Fibroblast of lung (primary cell): Measurements from ENCODE around the gene ZNRF3. TPM values are rescaled to one million over a fixed set of nuclear protein-coding genes. Genes with fewer than 3 reads are reported as not detected.

ENCODE experiments used
- DNase-seq, 2 donors: peaks; one replicate each; pipeline versions ENCODE4 v3.0.0 to v3.0.0-alpha.2; 2010; ENCODE audit warnings: low read depth in 2 of 2
- H2AFZ ChIP-seq: 2 replicates; pipeline ENCODE4 v1.5.1; 2012; ENCODE audit warnings: low read length, control low read depth, inconsistent platforms
- H3K27ac ChIP-seq: 2 replicates; pipeline ENCODE4 v1.5.1; 2011; ENCODE audit warnings: low read length, control low read depth; ENCODE audit not compliant: insufficient read depth
- H3K27me3 ChIP-seq: 2 replicates; pipeline ENCODE4 v1.5.1; 2011; ENCODE audit warnings: mild to moderate bottlenecking, low read length; ENCODE audit not compliant: control insufficient read depth, insufficient read depth
- H3K36me3 ChIP-seq: 2 replicates; pipeline ENCODE4 v1.5.1; 2011; ENCODE audit warnings: low read length; ENCODE audit not compliant: control insufficient read depth, insufficient read depth
- H3K4me1 ChIP-seq: 2 replicates; pipeline ENCODE4 v1.5.1; 2011; ENCODE audit warnings: low read length; ENCODE audit not compliant: control insufficient read depth, insufficient read depth; ENCODE audit errors: extremely low read depth
- H3K4me2 ChIP-seq: 2 replicates; pipeline ENCODE4 v1.5.1; 2011; ENCODE audit warnings: low read length, control low read depth; ENCODE audit not compliant: insufficient read depth; ENCODE audit errors: extremely low read depth
- H3K4me3 ChIP-seq, 4 experiments: fragments of 200-600 bp in 1 of 4; sonication (generic) in 1 of 4; replicated peaks in 1 of 4; 2 replicates each; pipeline ENCODE4 v1.5.1; 2011 to 2016; ENCODE audit warnings: low read length in 4 of 4, low read depth in 3 of 4, mild to moderate bottlenecking in 3 of 4, control low read depth in 2 of 4, inconsistent platforms in 1 of 4, mixed read lengths in 1 of 4; ENCODE audit not compliant: insufficient read depth in 1 of 4; ENCODE audit errors: control extremely low read depth in 1 of 4
- H3K79me2 ChIP-seq: 2 replicates; pipeline ENCODE4 v1.5.1; 2012; ENCODE audit warnings: mild to moderate bottlenecking, low read length, inconsistent platforms; ENCODE audit not compliant: control insufficient read depth, insufficient read depth
- H3K9ac ChIP-seq: 2 replicates; pipeline ENCODE4 v1.5.1; 2011; ENCODE audit warnings: mild to moderate bottlenecking, low read length, control low read depth; ENCODE audit not compliant: insufficient read depth
- H3K9me3 ChIP-seq: 2 replicates; pipeline ENCODE4 v1.5.1; 2012; ENCODE audit warnings: low read depth, low read length; ENCODE audit not compliant: control insufficient read depth, insufficient read depth
- H4K20me1 ChIP-seq: 2 replicates; pipeline ENCODE4 v1.5.1; 2011; ENCODE audit warnings: low read length; ENCODE audit not compliant: control insufficient read depth, insufficient read depth; ENCODE audit errors: extremely low read depth
- EZH2 ChIP-seq: IDR thresholded peaks from 2 replicates; pipeline ENCODE4 v1.5.1; 2012; ENCODE audit warnings: low read length, control low read depth, mild to moderate bottlenecking; ENCODE audit errors: missing control alignments
- polyA plus RNA-seq, 2 donors: library from polyadenylated mRNA; depleted of rRNA in 1 of 2; stranded (reverse) in 1 of 2; unstranded in 1 of 2; fragments of >200 nt; gene quantifications; 2 replicates each; pipeline ENCODE4 v1.2.1, GENCODE V29; 2011 to 2012; ENCODE audit warnings: missing spikeins in 1 of 2
- total RNA-seq: library from RNA; depleted of rRNA; stranded (reverse); fragments of >200 nt; gene quantifications from 2 replicates; pipeline ENCODE4 v1.2.1, GENCODE V29; 2014
- TF ChIP-seq, protein P1 (sequence below), 2 donors: IDR thresholded peaks in 1 of 2; conservative IDR thresholded peaks in 1 of 2; 1 replicate in 1 of 2; 2 replicates in 1 of 2; pipeline ENCODE4 v1.5.1; 2011 to 2012; ENCODE audit warnings: low read length in 2 of 2, control low read depth in 1 of 2, inconsistent platforms in 1 of 2, low read depth in 1 of 2, mild to moderate bottlenecking in 1 of 2

ZNRF3 gene
- total and polyA plus RNA-seq, 2 donors (not counting 1 experiment from before 2014, with no cell fraction given): 1.1 to 2.6 TPM

- no peaks in the 10 kb centered on the region for H3K4me1 ChIP-seq
- H2AFZ ChIP-seq: no peak overlapping the region
These were observed 222.1 kb downstream of the ZNRF3 start for GRCh38 chr22:29105468-29105867.

DNA sequence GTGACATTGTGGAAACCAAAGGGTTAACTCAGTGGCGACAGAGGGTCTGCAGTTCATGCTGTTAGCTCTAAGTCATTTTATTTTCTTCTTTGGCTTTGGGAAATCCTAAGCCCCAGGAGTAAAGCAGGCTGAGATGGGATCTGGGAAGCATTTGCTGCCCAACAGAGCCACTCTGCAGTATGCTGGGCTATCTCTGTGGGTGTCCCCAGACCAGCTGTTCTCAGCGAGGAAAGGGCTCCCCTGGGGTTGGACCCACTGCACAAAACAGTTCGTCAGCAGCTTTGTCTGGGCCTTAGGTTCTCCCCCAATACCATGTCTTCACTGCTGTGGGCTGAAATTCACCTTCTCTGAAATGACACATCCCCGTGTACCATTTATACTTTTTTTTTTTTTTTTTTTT is 223.5 kb downstream of the ZNRF3 start:
- H3K79me2 ChIP-seq: no peaks in the 10 kb centered on the region
- TF ChIP-seq EZH2: no peak
- TF ChIP-seq, protein P1, sequence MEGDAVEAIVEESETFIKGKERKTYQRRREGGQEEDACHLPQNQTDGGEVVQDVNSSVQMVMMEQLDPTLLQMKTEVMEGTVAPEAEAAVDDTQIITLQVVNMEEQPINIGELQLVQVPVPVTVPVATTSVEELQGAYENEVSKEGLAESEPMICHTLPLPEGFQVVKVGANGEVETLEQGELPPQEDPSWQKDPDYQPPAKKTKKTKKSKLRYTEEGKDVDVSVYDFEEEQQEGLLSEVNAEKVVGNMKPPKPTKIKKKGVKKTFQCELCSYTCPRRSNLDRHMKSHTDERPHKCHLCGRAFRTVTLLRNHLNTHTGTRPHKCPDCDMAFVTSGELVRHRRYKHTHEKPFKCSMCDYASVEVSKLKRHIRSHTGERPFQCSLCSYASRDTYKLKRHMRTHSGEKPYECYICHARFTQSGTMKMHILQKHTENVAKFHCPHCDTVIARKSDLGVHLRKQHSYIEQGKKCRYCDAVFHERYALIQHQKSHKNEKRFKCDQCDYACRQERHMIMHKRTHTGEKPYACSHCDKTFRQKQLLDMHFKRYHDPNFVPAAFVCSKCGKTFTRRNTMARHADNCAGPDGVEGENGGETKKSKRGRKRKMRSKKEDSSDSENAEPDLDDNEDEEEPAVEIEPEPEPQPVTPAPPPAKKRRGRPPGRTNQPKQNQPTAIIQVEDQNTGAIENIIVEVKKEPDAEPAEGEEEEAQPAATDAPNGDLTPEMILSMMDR (conservative IDR thresholded peaks at IDR 0.05 in 1 of 2, IDR thresholded peaks at IDR 0.05 in 1 of 2; ENCODE audit: low read depth in 1 of 2, low read length in 2 of 2): no peak
- DNase-seq: no peak

More at GRCh38 chr22:29105468-29105867, 222.1 kb downstream of the ZNRF3 start:
- TF ChIP-seq, protein P1 (conservative IDR thresholded peaks at IDR 0.05 in 1 of 2, IDR thresholded peaks at IDR 0.05 in 1 of 2; ENCODE audit: low read depth in 1 of 2, low read length in 2 of 2): no peak
- TF ChIP-seq EZH2: no peak
- H3K36me3 ChIP-seq: no peaks in the 10 kb centered on the region
- no peak overlapping the region for H3K27ac ChIP-seq
- no peaks in the 10 kb centered on the region for H3K9me3 ChIP-seq
- H3K4me3 ChIP-seq: no peak overlapping the region
- no peaks in the 10 kb centered on the region for H3K79me2 ChIP-seq
- H3K27me3 ChIP-seq: no peaks in the 10 kb centered on the region
- no peak overlapping the region for H3K4me2 ChIP-seq
- H4K20me1 ChIP-seq: no peaks in the 10 kb centered on the region
- no peak overlapping the region for H3K9ac ChIP-seq
- DNase-seq: no peak

More for the DNA sequence above, 223.5 kb downstream of the ZNRF3 start:
- Histone ChIP-seq H3K27me3 (no peaks in the 10 kb centered on the region), H2AFZ (no peak overlapping the region), H3K4me3 (no peak overlapping the region), H3K9me3 (no peaks in the 10 kb centered on the region), H3K4me1 (no peaks in the 10 kb centered on the region), H3K4me2 (no peak overlapping the region), H4K20me1 (no peaks in the 10 kb centered on the region), H3K27ac (no peak overlapping the region), H3K9ac (no peak overlapping the region), H3K36me3 (no peaks in the 10 kb centered on the region)

Other genes with a start within 250 kb of the ZNRF3 start
- gene TTC28, start 203.7 kb upstream of the ZNRF3 start, total RNA-seq: 22.9 and 31.4 TPM in 2 replicates
- gene TTC28, start 203.7 kb upstream of the ZNRF3 start, polyA plus RNA-seq: 8.2 and 8.6 TPM in 2 replicates
- 13.4 and 14.5 TPM in 2 replicates for gene CHEK2, start 141.8 kb upstream of the ZNRF3 start, total RNA-seq
- 17.4 and 18.4 TPM in 2 replicates for gene CHEK2, start 141.8 kb upstream of the ZNRF3 start, polyA plus RNA-seq
- gene HSCB, start 141.5 kb upstream of the ZNRF3 start, total RNA-seq: 19.3 and 26.6 TPM in 2 replicates
- 17.7 and 22.3 TPM in 2 replicates for gene HSCB, start 141.5 kb upstream of the ZNRF3 start, polyA plus RNA-seq
- 12.4 and 18.7 TPM in 2 replicates for gene CCDC117, start 110.9 kb upstream of the ZNRF3 start, total RNA-seq
- gene CCDC117, start 110.9 kb upstream of the ZNRF3 start, polyA plus RNA-seq: 14.2 and 16.7 TPM in 2 replicates
- 190 and 241 TPM in 2 replicates for gene XBP1, start 83.0 kb upstream of the ZNRF3 start, total RNA-seq
- gene XBP1, start 83.0 kb upstream of the ZNRF3 start, polyA plus RNA-seq: 110 and 144 TPM in 2 replicates
- 0.17 TPM in 1 of 2 replicates, not detected in the other for gene C22orf31, start 178.3 kb downstream of the ZNRF3 start, total RNA-seq
- 0.14 TPM in 1 of 2 replicates, not detected in the other for gene C22orf31, start 178.3 kb downstream of the ZNRF3 start, polyA plus RNA-seq
- 6.4 and 12.9 TPM in 2 replicates for gene KREMEN1, start 189.5 kb downstream of the ZNRF3 start, total RNA-seq
- 7.0 and 13.5 TPM in 2 replicates for gene KREMEN1, start 189.5 kb downstream of the ZNRF3 start, polyA plus RNA-seq